Skeletal muscle satellite cell (primary cell): ENCODE data around the gene TFDP2. TPM values are rescaled to one million over a fixed set of nuclear protein-coding genes. Genes with fewer than 3 reads are reported as not detected.

ENCODE experiments used
- small RNA-seq: library from RNA; depleted of rRNA; stranded (forward); fragments of <200 nt; gene quantifications from one replicate; pipeline ENCODE3, GENCODE V24; 2012

Gene TFDP2

Small RNA genes within 50 kb of the gene (small RNA-seq; reads per million reads assigned to genes)
- gene RNU6-425P (not detected), gene RNU6-509P (not detected)
